PC-3 (cell line): ENCODE data around the gene ZBTB7A. TPM values are rescaled to one million over a fixed set of nuclear protein-coding genes. Genes with fewer than 3 reads are reported as not detected.

Experiments
- ATAC-seq: fragments of 200-7000 bp; cut with Tn5 transposase; 2 replicates; pipeline ENCODE4 v1.9.1; 2020; ENCODE audit warnings: mild to moderate bottlenecking, moderate library complexity
- BruUV-seq: library from RNA; stranded (reverse); fragments of 400-500 nt; replicated peaks from 2 replicates; lab custom pipeline; 2021; lab: Mats Ljungman, UMichigan
- CTCF ChIA-PET: fragments of 300-600 bp; sonication (Branson Sonifier 250); formaldehyde crosslinking; loops from one replicate; lab custom pipeline; 2022; ENCODE audit warnings: antibody characterized with exemption; lab: Charles Lee
- POLR2A ChIA-PET: fragments of 300-600 bp; sonication (Branson Sonifier 250); formaldehyde crosslinking; loops from one replicate; lab custom pipeline; 2022; ENCODE audit warnings: antibody characterized with exemption; ENCODE audit not compliant: unreplicated experiment; lab: Charles Lee
- DNase-seq: peaks from one replicate; pipeline ENCODE4 v3.0.0-alpha.2; 2015
- H2AFZ ChIP-seq: fragments of 300-600 bp; sonication (generic); 2 replicates; pipeline ENCODE4 v1.6.0; 2016; ENCODE audit warnings: antibody characterized with exemption, low read length
- H3F3A ChIP-seq: fragments of 300-600 bp; sonication (generic); one replicate; pipeline ENCODE4 v1.6.0; 2017; ENCODE audit warnings: antibody characterized with exemption, low read length, control low read depth, mild to moderate bottlenecking; ENCODE audit not compliant: unreplicated experiment
- H3K27ac ChIP-seq: fragments of 300-600 bp; sonication (generic); 2 replicates; pipeline ENCODE4 v1.5.1; 2016; ENCODE audit warnings: mild to moderate bottlenecking, low read length
- H3K27me3 ChIP-seq: fragments of 300-600 bp; sonication (generic); 2 replicates; pipeline ENCODE4 v1.6.1; 2016; ENCODE audit warnings: low read length, mixed read lengths
- H3K36me3 ChIP-seq: fragments of 300-600 bp; sonication (generic); 2 replicates; pipeline ENCODE4 v1.6.1; 2016; ENCODE audit warnings: low read depth, mixed run types, low read length, mixed read lengths
- H3K4me1 ChIP-seq: fragments of 300-600 bp; sonication (generic); 2 replicates; pipeline ENCODE4 v1.5.1; 2016; ENCODE audit warnings: low read length; ENCODE audit not compliant: insufficient read depth
- H3K4me2 ChIP-seq: fragments of 300-600 bp; sonication (generic); 2 replicates; pipeline ENCODE4 v1.6.0; 2016; ENCODE audit warnings: low read length
- H3K4me3 ChIP-seq: fragments of 300-600 bp; sonication (generic); 2 replicates; pipeline ENCODE4 v1.5.1; 2016; ENCODE audit warnings: mild to moderate bottlenecking, low read length, mixed read lengths
- H3K79me2 ChIP-seq: fragments of 300-600 bp; sonication (generic); 2 replicates; pipeline ENCODE4 v1.6.1; 2017; ENCODE audit warnings: low read length, mixed read lengths
- H3K9ac ChIP-seq: fragments of 300-600 bp; sonication (generic); 2 replicates; pipeline ENCODE4 v1.6.0; 2016; ENCODE audit warnings: mild to moderate bottlenecking, low read length
- H3K9me2 ChIP-seq: fragments of 300-600 bp; sonication (generic); replicated peaks from 2 replicates; pipeline ENCODE4 v1.6.1; 2016; ENCODE audit warnings: mixed run types, low read length, mixed read lengths
- H3K9me3 ChIP-seq: fragments of 300-600 bp; sonication (generic); 2 replicates; pipeline ENCODE4 v1.6.1; 2016; ENCODE audit warnings: low read length, mixed read lengths
- H4K20me1 ChIP-seq: fragments of 300-600 bp; sonication (generic); 2 replicates; pipeline ENCODE4 v1.6.1; 2016; ENCODE audit warnings: low read length, mixed read lengths
- EZH2 ChIP-seq: fragments of 300-600 bp; sonication (generic); IDR thresholded peaks from one replicate; pipeline ENCODE4 v1.6.1; 2017; ENCODE audit warnings: antibody characterized with exemption, mild to moderate bottlenecking, low read length; ENCODE audit not compliant: unreplicated experiment
- EZH2phosphoT487 ChIP-seq: fragments of 300-600 bp; sonication (generic); IDR thresholded peaks from 2 replicates; pipeline ENCODE4 v1.6.1; 2018; ENCODE audit warnings: mild to moderate bottlenecking, antibody characterized with exemption, low read length, borderline replicate concordance
- intact Hi-C: fragments of 100-400 bp; cut with micrococcal nuclease; formaldehyde crosslinking; loops from 2 replicates; pipeline ENCODE4 v1.9.0; 2023
- total RNA-seq: library from RNA; depleted of rRNA; stranded (reverse); fragments of >200 nt; gene quantifications from 2 replicates; pipeline ENCODE4 v1.2.3, GENCODE V29; 2014
- TF ChIP-seq, protein P1 (sequence below): fragments of 300-600 bp; sonication (generic); conservative IDR thresholded peaks from 2 replicates; pipeline ENCODE4 v1.5.1; 2017; ENCODE audit warnings: antibody characterized with exemption, low read depth, mild to moderate bottlenecking, low read length

ZBTB7A gene
- total RNA-seq, 1 experiment from 2014 or later, result 16.7 TPM

DNA sequence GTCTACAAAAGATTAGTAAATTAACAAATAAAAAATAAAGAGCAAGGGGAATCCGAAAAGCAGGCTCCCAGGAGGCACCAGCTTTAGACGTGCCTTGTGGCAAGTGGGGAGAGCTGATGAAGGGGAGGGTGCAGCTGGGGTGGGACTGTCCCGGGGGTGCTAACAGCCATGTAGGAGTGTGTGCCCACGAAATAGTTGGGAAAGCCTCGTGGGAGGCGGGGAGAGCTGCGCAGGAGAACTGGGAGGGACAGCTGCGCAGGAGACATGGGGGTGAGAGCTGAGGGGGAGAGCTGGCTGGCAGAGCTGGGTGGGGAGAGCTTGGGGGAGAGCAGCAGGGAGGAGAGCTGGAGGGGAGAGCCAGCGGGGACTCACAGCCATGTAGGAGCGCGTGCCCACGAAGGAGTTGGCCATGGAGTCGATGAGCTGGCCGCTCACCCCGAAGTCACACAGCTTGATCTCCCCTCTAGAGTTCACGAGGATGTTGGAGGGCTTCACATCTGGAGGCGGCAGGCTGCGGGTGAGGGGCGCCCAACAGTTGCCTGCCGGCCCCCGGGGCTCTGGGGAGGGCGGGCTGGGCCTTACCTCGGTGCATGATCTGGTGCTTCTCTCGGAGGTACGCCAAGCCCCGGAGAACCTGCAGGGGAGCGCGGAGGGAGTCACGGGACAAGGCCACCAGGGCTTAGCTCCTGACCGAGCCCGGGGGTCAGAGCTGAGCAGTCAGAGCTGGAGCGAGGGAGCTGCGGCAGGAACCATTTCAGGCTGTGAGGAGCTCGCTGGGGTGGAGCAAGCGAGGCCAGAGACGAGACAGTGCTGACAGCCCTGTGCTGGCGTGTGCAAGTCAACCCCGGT, 34.2 kb upstream of the ZBTB7A start:
- ChIA-PET CTCF (no interaction called here), POLR2A (no interaction called here)
- intact Hi-C loops, result no loop called here
- Histone ChIP-seq H3K9ac (no peak overlapping the region), H3K9me3 (no peaks in the 10 kb centered on the region), H4K20me1 (no peaks in the 10 kb centered on the region), H3F3A (no peaks in the 10 kb centered on the region), H2AFZ (no peak overlapping the region), H3K79me2 (no peaks in the 10 kb centered on the region), H3K4me3 (no peak overlapping the region), H3K27me3 (no peaks in the 10 kb centered on the region), H3K27ac (no peak overlapping the region), H3K9me2 (no peaks in the 10 kb centered on the region), H3K4me1 (no peaks in the 10 kb centered on the region; the same call in 1 of the 2 replicates), H3K4me2 (no peak overlapping the region), H3K36me3 (no peaks in the 10 kb centered on the region)
- DNase-seq (no peak), ATAC-seq (no peak)
- no TSS peak for BruUV-seq
- TF ChIP-seq EZH2phosphoT487 (no peak), EZH2 (no peak)
- TF ChIP-seq, protein P1, sequence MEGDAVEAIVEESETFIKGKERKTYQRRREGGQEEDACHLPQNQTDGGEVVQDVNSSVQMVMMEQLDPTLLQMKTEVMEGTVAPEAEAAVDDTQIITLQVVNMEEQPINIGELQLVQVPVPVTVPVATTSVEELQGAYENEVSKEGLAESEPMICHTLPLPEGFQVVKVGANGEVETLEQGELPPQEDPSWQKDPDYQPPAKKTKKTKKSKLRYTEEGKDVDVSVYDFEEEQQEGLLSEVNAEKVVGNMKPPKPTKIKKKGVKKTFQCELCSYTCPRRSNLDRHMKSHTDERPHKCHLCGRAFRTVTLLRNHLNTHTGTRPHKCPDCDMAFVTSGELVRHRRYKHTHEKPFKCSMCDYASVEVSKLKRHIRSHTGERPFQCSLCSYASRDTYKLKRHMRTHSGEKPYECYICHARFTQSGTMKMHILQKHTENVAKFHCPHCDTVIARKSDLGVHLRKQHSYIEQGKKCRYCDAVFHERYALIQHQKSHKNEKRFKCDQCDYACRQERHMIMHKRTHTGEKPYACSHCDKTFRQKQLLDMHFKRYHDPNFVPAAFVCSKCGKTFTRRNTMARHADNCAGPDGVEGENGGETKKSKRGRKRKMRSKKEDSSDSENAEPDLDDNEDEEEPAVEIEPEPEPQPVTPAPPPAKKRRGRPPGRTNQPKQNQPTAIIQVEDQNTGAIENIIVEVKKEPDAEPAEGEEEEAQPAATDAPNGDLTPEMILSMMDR, result no peak

DNA sequence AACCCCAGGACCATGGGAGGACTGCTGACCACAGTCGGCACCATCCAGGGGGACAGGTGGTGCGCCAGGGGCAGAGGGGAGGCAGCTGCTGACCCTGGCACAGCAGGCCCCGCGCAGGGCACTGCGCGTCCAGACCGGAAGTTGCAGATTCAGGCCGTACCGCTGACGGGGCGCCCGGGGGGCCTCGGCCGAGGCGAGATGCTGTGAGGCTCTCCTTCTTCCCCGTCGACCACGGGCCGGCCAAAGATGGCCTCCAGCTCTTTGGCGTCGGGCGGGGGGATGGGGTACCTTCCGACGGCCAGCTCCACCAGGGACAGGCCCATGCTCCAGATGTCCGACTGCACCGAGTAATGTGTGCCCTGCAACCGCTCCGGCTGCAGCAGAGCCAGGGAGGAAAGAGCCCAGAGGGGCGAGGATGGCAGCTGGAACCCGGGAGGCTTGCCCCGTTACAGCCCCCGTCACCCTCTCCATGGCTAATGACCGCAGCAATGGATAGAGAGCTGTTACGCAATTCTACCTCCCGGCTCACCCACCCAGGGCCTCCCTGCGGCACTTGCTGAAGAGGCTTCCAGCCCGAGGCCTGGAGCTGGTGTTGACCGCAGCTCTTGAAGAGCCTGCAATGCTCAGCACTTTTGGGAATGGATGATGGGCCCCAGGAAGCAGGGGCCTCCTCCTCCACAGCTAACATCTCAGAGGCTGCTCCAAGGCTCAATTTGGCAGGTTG, 32.5 kb upstream of the ZBTB7A start:
- no peak for DNase-seq
- no peak for ATAC-seq
- no peak for TF ChIP-seq EZH2phosphoT487
- no peak for TF ChIP-seq EZH2
- TF ChIP-seq, protein P1, result no peak
- no peak overlapping the region for H3K9ac ChIP-seq
- ChIA-PET CTCF (no interaction called here), POLR2A (no interaction called here)
- no peaks in the 10 kb centered on the region for H3K79me2 ChIP-seq
- H3F3A ChIP-seq, result no peaks in the 10 kb centered on the region
- H3K4me2 ChIP-seq, result no peak overlapping the region
- H4K20me1 ChIP-seq, result no peaks in the 10 kb centered on the region
- H3K4me1 ChIP-seq, result no peaks in the 10 kb centered on the region; the same call in 1 of the 2 replicates
- intact Hi-C loops, result no loop called here
- no TSS peak for BruUV-seq
- H3K27ac ChIP-seq, result no peak overlapping the region
- H3K9me3 ChIP-seq, result no peaks in the 10 kb centered on the region
- no peaks in the 10 kb centered on the region for H3K27me3 ChIP-seq
- H2AFZ ChIP-seq, result no peak overlapping the region
- no peaks in the 10 kb centered on the region for H3K36me3 ChIP-seq
- H3K4me3 ChIP-seq, result no peak overlapping the region
- no peaks in the 10 kb centered on the region for H3K9me2 ChIP-seq
